Measurements from ENCODE around the gene PDE3B. TPM values are rescaled to one million over a fixed set of nuclear protein-coding genes. Genes with fewer than 3 reads are reported as not detected.

PDE3B gene
- total and polyA plus RNA-seq, 12 donors, result 0.42 to 4.2 (median 1.9) TPM

- DNase-seq, result no peak
- H3K36me3 ChIP-seq (replicated peaks in 1 of 2), result no peaks in the 10 kb centered on the region
- intact Hi-C loops (cut with DNase I), result no loop called here
- TF ChIP-seq CTCF (IDR thresholded peaks at IDR 0.05) (no peak), POLR2A (IDR thresholded peaks at IDR 0.05) (no peak)
- no peak overlapping the region for H3K4me3 ChIP-seq
- H3K4me1 ChIP-seq (replicated peaks in 1 of 2), result no peaks in the 10 kb centered on the region
- H3K9me3 ChIP-seq (replicated peaks in 1 of 3), result no peaks in the 10 kb centered on the region
- no peaks in the 10 kb centered on the region for H3K27me3 ChIP-seq
- H3K27ac ChIP-seq, result no peak overlapping the region
Observed at GRCh38 chr11:14821031-14821430, 177.4 kb downstream of the PDE3B start.

GRCh38 chr11:14826600-14826999 is 183.0 kb downstream of the PDE3B start:
- Histone ChIP-seq H3K27me3 (no peaks in the 10 kb centered on the region), H3K27ac (no peak overlapping the region), H3K36me3 (replicated peaks in 1 of 2) (no peaks in the 10 kb centered on the region), H3K4me3 (no peak overlapping the region), H3K4me1 (replicated peaks in 1 of 2) (no peaks in the 10 kb centered on the region), H3K9me3 (replicated peaks in 1 of 3) (no peaks in the 10 kb centered on the region)
- intact Hi-C loops (cut with DNase I), result no loop called here
- 51 to 72% (median 67%) methylated on average over 2 of the region's 2 CpGs for WGBS, 4 donors
- no peak for TF ChIP-seq CTCF (IDR thresholded peaks at IDR 0.05)
- TF ChIP-seq POLR2A (IDR thresholded peaks at IDR 0.05), result no peak
- DNase-seq, result no peak

- no peak for DNase-seq
- Histone ChIP-seq H3K27ac (no peak overlapping the region), H3K4me3 (no peak overlapping the region), H3K9me3 (replicated peaks in 1 of 3) (no peaks in the 10 kb centered on the region), H3K27me3 (no peaks in the 10 kb centered on the region), H3K36me3 (replicated peaks in 1 of 2) (no peaks in the 10 kb centered on the region), H3K4me1 (replicated peaks in 1 of 2) (no peaks in the 10 kb centered on the region)
- TF ChIP-seq POLR2A (IDR thresholded peaks at IDR 0.05), result no peak
- intact Hi-C loops (cut with DNase I), result no loop called here
Observed at GRCh38 chr11:14835496-14836492, 192.2 kb downstream of the PDE3B start.

- DNase-seq, result no peak
- Histone ChIP-seq H3K4me3 (no peak overlapping the region), H3K27me3 (no peaks in the 10 kb centered on the region), H3K36me3 (replicated peaks in 1 of 2) (no peaks in the 10 kb centered on the region), H3K4me1 (replicated peaks in 1 of 2) (no peaks in the 10 kb centered on the region), H3K9me3 (replicated peaks in 1 of 3) (no peaks in the 10 kb centered on the region), H3K27ac (no peak overlapping the region)
- TF ChIP-seq POLR2A (IDR thresholded peaks at IDR 0.05), result no peak
- WGBS, 4 donors, result 79 to 81% (median 79%) methylated on average over 3 of the region's 3 CpGs
- intact Hi-C loops (cut with DNase I), result no loop called here
Observed at GRCh38 chr11:14842002-14842401, 198.4 kb downstream of the PDE3B start.

GRCh38 chr11:14852571-14853177 is 209.1 kb downstream of the PDE3B start:
- no peaks in the 10 kb centered on the region for H3K27me3 ChIP-seq
- H3K4me1 ChIP-seq (replicated peaks in 1 of 2), result no peaks in the 10 kb centered on the region
- no peaks in the 10 kb centered on the region for H3K9me3 ChIP-seq (replicated peaks in 1 of 3)
- H3K27ac ChIP-seq, result no peak overlapping the region
- no peak for TF ChIP-seq POLR2A (IDR thresholded peaks at IDR 0.05)
- no peak for TF ChIP-seq CTCF (IDR thresholded peaks at IDR 0.05)
- no peaks in the 10 kb centered on the region for H3K36me3 ChIP-seq (replicated peaks in 1 of 2)
- intact Hi-C loops (cut with DNase I), result no loop called here
- H3K4me3 ChIP-seq, result no peak overlapping the region
- WGBS, 4 donors, result 87 to 95% (median 93%) methylated on average over 4 of the region's 4 CpGs
- DNase-seq, result no peak

All from adrenal gland (tissue), 12 donors.